ENCODE measurements around the gene MBNL2.

Gene MBNL2

DNA sequence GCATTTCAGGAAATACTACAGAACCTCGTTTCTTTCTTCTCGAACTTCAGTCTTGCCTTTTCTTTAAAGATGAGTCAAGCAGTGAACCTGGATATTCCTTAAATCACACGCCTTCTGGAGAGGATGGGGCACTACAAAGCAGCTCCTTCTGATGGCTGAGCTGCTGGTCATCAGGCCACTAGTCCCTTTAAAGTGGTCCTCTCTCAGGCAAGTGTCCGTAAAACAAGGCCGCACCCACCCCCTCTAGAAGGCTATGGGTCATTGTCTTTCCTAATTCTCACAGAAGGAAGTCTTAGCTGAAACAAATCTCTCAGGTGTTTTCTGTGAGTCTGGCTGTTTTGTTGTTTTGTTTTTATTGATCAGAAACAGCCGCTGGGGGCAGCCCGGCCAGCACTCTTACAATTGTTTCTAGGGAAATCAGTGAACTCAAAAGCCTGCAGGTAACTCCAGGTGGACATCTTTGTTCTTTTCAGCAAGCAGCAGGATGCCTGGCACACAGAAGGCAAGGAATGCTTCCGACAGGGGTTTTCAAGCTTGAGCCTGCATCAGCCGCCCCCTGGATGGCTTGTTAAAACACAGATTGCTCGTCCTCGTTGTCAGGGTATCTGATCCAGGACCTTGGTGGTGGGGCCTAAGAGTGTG is 45.4 kb downstream of the MBNL2 start:
- Histone ChIP-seq H3K36me3 (replicated peaks; ENCODE audit: insufficient read depth, low read length) (no peaks in the 10 kb centered on the region), H4K20me1 (ENCODE audit: insufficient read depth, low read length) (no peaks in the 10 kb centered on the region), H3F3A (ENCODE audit: insufficient read depth, low read length) (no peaks in the 10 kb centered on the region), H3K4me3 (ENCODE audit: low read length) (no peak overlapping the region), H3K79me2 (ENCODE audit: low read length) (peaks cover 59% of the 10 kb centered on the region), H3K27me3 (replicated peaks; ENCODE audit: insufficient read depth, low read length) (no peaks in the 10 kb centered on the region), H3K4me2 (ENCODE audit: low read depth, low read length) (no peak overlapping the region), H3K9me2 (replicated peaks; ENCODE audit: insufficient read depth, low read length) (no peaks in the 10 kb centered on the region), H3K9ac (ENCODE audit: low read length) (no peak overlapping the region), H2AFZ (ENCODE audit: low read length) (no peak overlapping the region), H3K9me3 (replicated peaks; ENCODE audit: insufficient read depth, low read length) (no peaks in the 10 kb centered on the region), H3K27ac (ENCODE audit: low read length) (no peak overlapping the region), H3K4me1 (ENCODE audit: low read length) (no peaks in the 10 kb centered on the region)
- DNase-seq, result no peak
- TF ChIP-seq, protein P1, sequence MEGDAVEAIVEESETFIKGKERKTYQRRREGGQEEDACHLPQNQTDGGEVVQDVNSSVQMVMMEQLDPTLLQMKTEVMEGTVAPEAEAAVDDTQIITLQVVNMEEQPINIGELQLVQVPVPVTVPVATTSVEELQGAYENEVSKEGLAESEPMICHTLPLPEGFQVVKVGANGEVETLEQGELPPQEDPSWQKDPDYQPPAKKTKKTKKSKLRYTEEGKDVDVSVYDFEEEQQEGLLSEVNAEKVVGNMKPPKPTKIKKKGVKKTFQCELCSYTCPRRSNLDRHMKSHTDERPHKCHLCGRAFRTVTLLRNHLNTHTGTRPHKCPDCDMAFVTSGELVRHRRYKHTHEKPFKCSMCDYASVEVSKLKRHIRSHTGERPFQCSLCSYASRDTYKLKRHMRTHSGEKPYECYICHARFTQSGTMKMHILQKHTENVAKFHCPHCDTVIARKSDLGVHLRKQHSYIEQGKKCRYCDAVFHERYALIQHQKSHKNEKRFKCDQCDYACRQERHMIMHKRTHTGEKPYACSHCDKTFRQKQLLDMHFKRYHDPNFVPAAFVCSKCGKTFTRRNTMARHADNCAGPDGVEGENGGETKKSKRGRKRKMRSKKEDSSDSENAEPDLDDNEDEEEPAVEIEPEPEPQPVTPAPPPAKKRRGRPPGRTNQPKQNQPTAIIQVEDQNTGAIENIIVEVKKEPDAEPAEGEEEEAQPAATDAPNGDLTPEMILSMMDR (IDR thresholded peaks at IDR 0.05; ENCODE audit: low read length), result no peak
- TF ChIP-seq EZH2 (optimal IDR thresholded peaks at IDR 0.05; ENCODE audit: low read depth, low read length), result no peak

DNA sequence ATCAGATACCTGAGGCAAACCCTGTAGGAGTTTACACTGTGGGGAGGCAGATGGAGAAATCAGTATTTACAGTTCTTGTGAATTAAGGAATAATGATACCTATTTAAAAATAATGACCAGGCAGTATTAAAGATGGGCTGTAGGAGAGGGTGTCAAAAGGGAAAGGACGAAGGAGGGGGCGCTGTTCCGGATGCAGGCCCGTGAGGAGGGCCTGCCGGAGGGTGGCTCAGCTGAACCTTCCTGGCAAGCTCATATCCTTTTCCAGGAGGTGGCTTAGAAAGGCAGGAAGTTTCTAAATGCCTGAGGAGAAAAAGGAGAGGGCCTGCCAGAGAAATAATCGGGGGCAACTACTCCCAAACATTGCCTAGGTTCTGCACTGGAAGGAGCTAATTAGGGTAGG is 46.6 kb downstream of the MBNL2 start:
- H3K79me2 ChIP-seq (ENCODE audit: low read length), result peaks cover 65% of the 10 kb centered on the region
- no peak for DNase-seq

DNA sequence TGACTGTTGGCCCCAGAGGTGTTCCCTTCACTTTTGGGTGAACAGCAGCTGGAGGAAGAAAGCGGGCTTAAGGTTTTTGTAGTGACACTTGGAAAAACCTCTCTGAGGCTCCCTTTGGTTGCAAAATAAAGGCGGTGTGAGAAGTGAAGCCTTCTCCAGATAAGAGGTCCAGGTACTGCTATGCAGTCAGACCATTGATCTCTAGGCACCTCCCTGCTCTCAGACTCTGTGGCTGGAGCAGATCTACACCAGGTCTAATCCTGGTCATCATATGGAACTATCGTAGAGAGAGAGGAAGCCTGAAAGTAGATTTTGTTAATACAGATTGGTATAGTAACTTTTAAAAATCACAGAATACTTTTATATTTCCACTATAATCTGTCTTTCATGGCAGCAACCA is 47.5 kb downstream of the MBNL2 start:
- Histone ChIP-seq H3K36me3 (replicated peaks; ENCODE audit: insufficient read depth, low read length) (no peaks in the 10 kb centered on the region), H3K4me2 (ENCODE audit: low read depth, low read length) (no peak overlapping the region), H3K27ac (ENCODE audit: low read length) (no peak overlapping the region), H3K79me2 (ENCODE audit: low read length) (peaks cover 69% of the 10 kb centered on the region), H3K9me3 (replicated peaks; ENCODE audit: insufficient read depth, low read length) (no peaks in the 10 kb centered on the region), H2AFZ (ENCODE audit: low read length) (no peak overlapping the region), H3F3A (ENCODE audit: insufficient read depth, low read length) (no peaks in the 10 kb centered on the region), H4K20me1 (ENCODE audit: insufficient read depth, low read length) (no peaks in the 10 kb centered on the region), H3K4me3 (ENCODE audit: low read length) (no peak overlapping the region), H3K4me1 (ENCODE audit: low read length) (no peaks in the 10 kb centered on the region), H3K9ac (ENCODE audit: low read length) (no peak overlapping the region), H3K27me3 (replicated peaks; ENCODE audit: insufficient read depth, low read length) (no peaks in the 10 kb centered on the region), H3K9me2 (replicated peaks; ENCODE audit: insufficient read depth, low read length) (no peaks in the 10 kb centered on the region)
- DNase-seq, result no peak
- TF ChIP-seq, protein P1 (IDR thresholded peaks at IDR 0.05; ENCODE audit: low read length), result no peak
- TF ChIP-seq EZH2 (optimal IDR thresholded peaks at IDR 0.05; ENCODE audit: low read depth, low read length) (no peak), EZH2phosphoT487 (IDR thresholded peaks at IDR 0.05; ENCODE audit: low read length) (no peak)

More for the DNA sequence above, 46.6 kb downstream of the MBNL2 start:
- Histone ChIP-seq H4K20me1 (ENCODE audit: insufficient read depth, low read length) (no peaks in the 10 kb centered on the region), H3K4me3 (ENCODE audit: low read length) (no peak overlapping the region), H3F3A (ENCODE audit: insufficient read depth, low read length) (no peaks in the 10 kb centered on the region), H2AFZ (ENCODE audit: low read length) (no peak overlapping the region), H3K4me1 (ENCODE audit: low read length) (no peaks in the 10 kb centered on the region), H3K4me2 (ENCODE audit: low read depth, low read length) (no peak overlapping the region), H3K9me2 (replicated peaks; ENCODE audit: insufficient read depth, low read length) (no peaks in the 10 kb centered on the region), H3K36me3 (replicated peaks; ENCODE audit: insufficient read depth, low read length) (no peaks in the 10 kb centered on the region), H3K27ac (ENCODE audit: low read length) (no peak overlapping the region), H3K9me3 (replicated peaks; ENCODE audit: insufficient read depth, low read length) (no peaks in the 10 kb centered on the region), H3K27me3 (replicated peaks; ENCODE audit: insufficient read depth, low read length) (no peaks in the 10 kb centered on the region), H3K9ac (ENCODE audit: low read length) (no peak overlapping the region)
- TF ChIP-seq, protein P1 (IDR thresholded peaks at IDR 0.05; ENCODE audit: low read length), result no peak
- TF ChIP-seq EZH2phosphoT487 (IDR thresholded peaks at IDR 0.05; ENCODE audit: low read length) (no peak), EZH2 (optimal IDR thresholded peaks at IDR 0.05; ENCODE audit: low read depth, low read length) (no peak)

Data from MM.1S (cell line).